NOMO-1 treated with DMSO at 0.1 percent for 48 hours (cell line): Measurements from ENCODE around the gene PLEKHH2.

Experiments used
- DNase-seq: peaks from one replicate; lab custom pipeline; 2025; ENCODE audit not compliant: unreplicated experiment; lab: John Stamatoyannopoulos, UW

The PLEKHH2 gene

GRCh38 chr2:43754180-43754579 is 117.1 kb downstream of the PLEKHH2 start:
- DNase-seq = no peak

GRCh38 chr2:43758739-43759138 is 121.7 kb downstream of the PLEKHH2 start:
- no peak for DNase-seq

DNA sequence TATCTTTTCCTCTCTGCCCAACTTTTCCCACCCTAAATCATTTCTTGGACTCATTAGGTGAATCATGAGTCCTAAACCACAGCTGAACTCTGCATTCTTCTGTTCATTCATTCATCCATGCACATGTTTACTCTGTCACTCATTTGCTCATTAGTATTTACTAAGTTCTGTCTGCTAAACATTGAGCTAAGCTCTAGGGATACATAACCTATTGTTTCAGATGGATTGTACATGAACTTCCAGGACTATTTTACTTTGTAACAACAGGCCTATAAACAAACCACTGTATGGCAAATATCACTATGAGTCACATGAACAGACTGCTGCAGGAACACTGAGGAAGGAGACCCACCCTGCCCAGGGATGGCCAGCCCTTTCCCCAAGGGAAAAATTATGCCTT is 122.1 kb downstream of the PLEKHH2 start:
- DNase-seq = no peak

DNA sequence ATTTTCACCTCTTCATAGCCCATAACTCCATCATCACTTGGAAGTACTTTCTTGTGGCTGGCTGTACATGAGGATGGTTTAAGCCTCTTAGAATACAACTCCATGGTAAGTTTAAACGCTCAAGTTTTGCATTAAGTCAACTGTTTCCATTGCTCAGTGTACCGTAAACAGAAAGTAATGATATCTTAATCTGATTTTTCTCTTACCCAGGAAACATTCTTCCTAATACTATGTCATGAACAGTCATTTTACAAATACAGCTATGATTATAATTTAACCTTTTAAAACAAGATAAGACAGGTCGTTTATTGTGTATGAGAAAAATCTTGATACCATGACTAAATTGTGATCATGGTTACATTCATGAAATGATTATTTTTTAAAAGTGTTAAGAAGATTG is 125.2 kb downstream of the PLEKHH2 start:
- DNase-seq = no peak

GRCh38 chr2:43763091-43763490 is 126.0 kb downstream of the PLEKHH2 start:
- DNase-seq = no peak

DNA sequence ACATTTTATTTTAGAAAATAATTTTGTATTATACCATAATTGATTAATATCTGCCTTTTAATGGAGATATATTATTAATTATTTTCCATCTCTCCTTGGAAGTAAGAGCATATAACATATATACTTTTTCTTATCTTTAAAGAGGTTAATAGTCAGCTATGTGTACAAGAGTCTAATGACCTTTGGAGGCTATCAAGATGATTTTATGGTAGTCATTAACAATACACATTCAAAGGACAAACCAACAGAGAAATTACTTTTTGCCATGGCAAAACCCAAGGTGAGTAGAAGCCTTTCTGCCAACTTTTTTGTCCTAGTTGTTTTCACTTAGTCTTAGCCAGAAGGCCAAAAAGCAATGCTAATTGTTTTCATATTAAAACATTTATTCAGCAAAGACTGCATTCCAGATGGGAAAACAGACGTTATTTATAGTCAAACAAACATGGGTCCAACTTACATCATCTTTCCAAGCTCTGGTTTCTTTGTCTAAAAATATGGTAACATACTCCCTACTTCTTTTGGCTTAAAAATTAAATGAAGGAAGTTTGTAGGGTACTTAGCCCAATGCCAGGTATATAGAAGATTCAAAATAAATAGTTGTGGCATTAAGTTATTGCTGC is 127.1 kb downstream of the PLEKHH2 start:
- DNase-seq = no peak

DNA sequence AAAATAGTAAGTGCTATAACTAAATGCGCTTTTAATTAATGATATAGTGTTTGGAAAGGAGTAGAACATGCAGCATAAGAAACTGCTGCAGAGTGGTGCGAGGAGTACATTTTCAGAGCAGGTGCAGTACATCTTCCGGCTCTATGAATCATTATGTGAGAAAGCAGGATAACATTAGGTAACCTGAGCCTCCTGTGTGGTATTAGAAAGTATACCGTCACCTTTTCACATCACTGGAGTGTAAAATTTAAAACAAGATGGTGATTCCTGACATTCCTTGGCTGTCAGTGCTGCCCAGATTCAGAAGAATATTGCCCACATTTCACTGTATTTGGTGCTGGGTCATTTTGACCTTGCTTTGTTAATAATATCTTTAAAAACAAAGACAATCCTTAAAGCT is 128.9 kb downstream of the PLEKHH2 start:
- DNase-seq = no peak

GRCh38 chr2:43773876-43774613 is 137.0 kb downstream of the PLEKHH2 start, which contains the start of gene DYNC2LI1:
DYNC2LI1 (plus strand) TSS chr2:43774039; CDS start chr2:43774139, 100 bp downstream.
- DNase-seq = peak; percentile 89

GRCh38 chr2:43774617-43775016 is 137.6 kb downstream of the PLEKHH2 start:
- no peak for DNase-seq

- no peak for DNase-seq
Measured at GRCh38 chr2:43776324-43776723, 139.3 kb downstream of the PLEKHH2 start.

GRCh38 chr2:43777306-43777926 is 140.4 kb downstream of the PLEKHH2 start:
- DNase-seq = no peak

- no peak for DNase-seq
Measured at GRCh38 chr2:43778233-43778632, 141.2 kb downstream of the PLEKHH2 start.

GRCh38 chr2:43787895-43788294 is 150.8 kb downstream of the PLEKHH2 start:
- DNase-seq = no peak

- DNase-seq = no peak
Measured at GRCh38 chr2:43788646-43789045, 151.6 kb downstream of the PLEKHH2 start.

DNA sequence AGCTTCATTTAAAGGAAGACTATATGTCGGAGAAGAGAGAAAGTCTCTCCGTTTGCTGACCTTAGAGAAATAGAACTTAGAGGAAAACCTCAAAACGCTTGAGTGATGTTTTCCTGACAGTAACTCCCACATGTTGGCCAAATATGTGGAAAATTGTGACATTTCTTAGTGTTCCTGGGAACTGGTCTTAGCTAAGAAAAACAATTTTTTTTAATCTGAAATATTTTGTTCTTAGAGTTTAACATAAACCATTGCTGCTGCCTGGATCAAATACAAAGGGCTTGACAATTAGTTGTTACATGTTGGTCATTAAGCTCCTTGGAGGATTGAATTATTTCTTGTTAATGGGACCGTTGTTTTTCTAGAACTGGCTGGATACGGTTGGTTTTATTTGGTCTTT is 153.1 kb downstream of the PLEKHH2 start:
- DNase-seq = no peak

GRCh38 chr2:43791035-43791765 is 154.1 kb downstream of the PLEKHH2 start:
- no peak for DNase-seq

GRCh38 chr2:43792653-43793052 is 155.6 kb downstream of the PLEKHH2 start:
- DNase-seq = no peak

GRCh38 chr2:43794956-43795355 is 157.9 kb downstream of the PLEKHH2 start:
- no peak for DNase-seq

- no peak for DNase-seq
Measured at GRCh38 chr2:43796206-43796605, 159.1 kb downstream of the PLEKHH2 start.

DNA sequence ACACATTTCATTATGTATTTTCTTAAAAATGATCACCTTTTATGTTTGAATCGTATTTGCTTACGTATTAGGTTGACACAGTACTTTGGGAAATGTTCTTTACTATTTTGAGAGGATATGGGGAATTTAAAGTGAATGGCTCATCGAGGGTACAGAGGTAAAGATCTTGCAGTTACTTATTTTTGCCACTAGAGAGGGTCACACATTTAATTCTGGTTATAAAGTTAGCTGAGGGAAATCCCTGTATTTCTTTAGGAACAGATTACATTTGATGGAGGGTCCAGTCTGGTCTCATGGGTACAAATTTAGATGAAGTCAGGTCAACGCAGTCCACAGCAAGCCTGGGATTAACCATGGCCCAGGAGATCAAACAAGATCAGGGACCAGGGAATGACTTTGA is 161.2 kb downstream of the PLEKHH2 start:
- no peak for DNase-seq

- no peak for DNase-seq
Measured at GRCh38 chr2:43800894-43801293, 163.8 kb downstream of the PLEKHH2 start.

- DNase-seq = no peak
Measured at GRCh38 chr2:43802135-43802534, 165.1 kb downstream of the PLEKHH2 start.
